Astrocyte (in vitro differentiated cells and primary cell): Measurements from ENCODE around the gene FGF22. TPM values are rescaled to one million over a fixed set of nuclear protein-coding genes. Genes with fewer than 3 reads are reported as not detected.

ENCODE experiments used
- DNase-seq: peaks from one replicate; pipeline ENCODE4 v3.0.0-alpha.2; 2010; ENCODE audit warnings: low read depth
- FAIRE-seq: peaks from 2 replicates; lab custom pipeline; 2011; peaks lifted over from hg19 to GRCh38; lab: Jason Lieb, UNC
- H2AFZ ChIP-seq: 2 replicates; pipeline ENCODE4 v1.6.0; 2012; ENCODE audit warnings: low read depth, low read length, inconsistent platforms
- H3K27ac ChIP-seq: 2 replicates; pipeline ENCODE4 v1.5.1; 2011; ENCODE audit warnings: low read depth, low read length, inconsistent platforms
- H3K27me3 ChIP-seq: 2 replicates; pipeline ENCODE4 v1.6.0; 2011; ENCODE audit warnings: low read length, inconsistent platforms; ENCODE audit not compliant: insufficient read depth
- H3K36me3 ChIP-seq: 2 replicates; pipeline ENCODE4 v1.5.1; 2011; ENCODE audit warnings: low read length, inconsistent platforms; ENCODE audit not compliant: insufficient read depth
- H3K4me1 ChIP-seq: 2 replicates; pipeline ENCODE4 v1.5.1; 2011; ENCODE audit warnings: low read length, inconsistent platforms; ENCODE audit not compliant: insufficient read depth
- H3K4me2 ChIP-seq: 2 replicates; pipeline ENCODE4 v1.6.0; 2012; ENCODE audit warnings: low read length, inconsistent platforms
- H3K4me3 ChIP-seq: 2 replicates; pipeline ENCODE4 v1.5.1; 2011; ENCODE audit warnings: low read depth, mild to moderate bottlenecking, low read length, inconsistent platforms; ENCODE audit not compliant: insufficient read depth
- H3K79me2 ChIP-seq: 2 replicates; pipeline ENCODE4 v1.6.0; 2012; ENCODE audit warnings: mild to moderate bottlenecking, low read length, inconsistent platforms; ENCODE audit not compliant: insufficient read depth
- H3K9ac ChIP-seq: 2 replicates; pipeline ENCODE4 v1.6.0; 2012; ENCODE audit warnings: mild to moderate bottlenecking, low read length, inconsistent platforms
- H3K9me3 ChIP-seq: 2 replicates; pipeline ENCODE4 v1.5.1; 2012; ENCODE audit warnings: low read depth, mild to moderate bottlenecking, low read length, inconsistent platforms; ENCODE audit not compliant: insufficient read depth
- H4K20me1 ChIP-seq: 2 replicates; pipeline ENCODE4 v1.6.0; 2012; ENCODE audit warnings: low read length, inconsistent platforms; ENCODE audit not compliant: insufficient read depth
- H3K27ac Mint-ChIP-seq: one replicate; pipeline ENCODE4 v1.8.0; 2021; ENCODE audit warnings: mild to moderate bottlenecking, mixed read lengths; ENCODE audit not compliant: unreplicated experiment
- H3K27me3 Mint-ChIP-seq: one replicate; pipeline ENCODE4 v1.8.0; 2021; ENCODE audit warnings: low read depth, mixed read lengths; ENCODE audit not compliant: unreplicated experiment
- H3K36me3 Mint-ChIP-seq: one replicate; pipeline ENCODE4 v1.8.0; 2021; ENCODE audit warnings: low read depth, mixed read lengths; ENCODE audit not compliant: unreplicated experiment
- H3K4me1 Mint-ChIP-seq: one replicate; pipeline ENCODE4 v1.8.0; 2021; ENCODE audit warnings: low read depth, mixed read lengths; ENCODE audit not compliant: unreplicated experiment
- H3K4me3 Mint-ChIP-seq: one replicate; pipeline ENCODE4 v1.8.0; 2021; ENCODE audit warnings: mild to moderate bottlenecking, moderate library complexity, mixed read lengths; ENCODE audit not compliant: unreplicated experiment
- H3K9me3 Mint-ChIP-seq: one replicate; pipeline ENCODE4 v1.8.0; 2021; ENCODE audit warnings: mild to moderate bottlenecking, mixed read lengths; ENCODE audit not compliant: unreplicated experiment
- EZH2 ChIP-seq: IDR thresholded peaks from 2 replicates; pipeline ENCODE4 v1.6.1; 2012; ENCODE audit warnings: mild to moderate bottlenecking, low read length, inconsistent platforms; ENCODE audit not compliant: insufficient read depth
- total RNA-seq: library from RNA; stranded (reverse); gene quantifications from 2 replicates; pipeline ENCODE4 v1.2.1, GENCODE V29; 2021
- TF ChIP-seq, protein P1 (sequence below): IDR thresholded peaks from 2 replicates; pipeline ENCODE4 v1.5.1; 2011; ENCODE audit warnings: low read depth, mild to moderate bottlenecking, inconsistent platforms, low read length, moderate library complexity; ENCODE audit not compliant: insufficient read depth

FGF22 gene
- total RNA-seq, 1 donor from 2014 or later, result 0.25 TPM

- Histone ChIP-seq H3K4me2 (no peak overlapping the region), H3K4me3 (no peak overlapping the region), H3K27ac (no peak overlapping the region), H3K9ac (no peak overlapping the region), H3K9me3 (no peaks in the 10 kb centered on the region), H3K79me2 (no peaks in the 10 kb centered on the region), H4K20me1 (peaks cover 52% of the 10 kb centered on the region), H3K36me3 (no peaks in the 10 kb centered on the region), H2AFZ (no peak overlapping the region), H3K27me3 (peaks cover 3% of the 10 kb centered on the region), H3K4me1 (no peaks in the 10 kb centered on the region)
- Mint-ChIP-seq H3K27me3 (peaks cover 26% of the 10 kb centered on the region), H3K4me1 (no peaks in the 10 kb centered on the region), H3K36me3 (peaks cover 6% of the 10 kb centered on the region), H3K4me3 (no peak overlapping the region), H3K9me3 (peaks cover 8% of the 10 kb centered on the region), H3K27ac (no peak overlapping the region)
- FAIRE-seq, result no peak
- DNase-seq, result no peak
- TF ChIP-seq EZH2, result no peak
- TF ChIP-seq, protein P1, sequence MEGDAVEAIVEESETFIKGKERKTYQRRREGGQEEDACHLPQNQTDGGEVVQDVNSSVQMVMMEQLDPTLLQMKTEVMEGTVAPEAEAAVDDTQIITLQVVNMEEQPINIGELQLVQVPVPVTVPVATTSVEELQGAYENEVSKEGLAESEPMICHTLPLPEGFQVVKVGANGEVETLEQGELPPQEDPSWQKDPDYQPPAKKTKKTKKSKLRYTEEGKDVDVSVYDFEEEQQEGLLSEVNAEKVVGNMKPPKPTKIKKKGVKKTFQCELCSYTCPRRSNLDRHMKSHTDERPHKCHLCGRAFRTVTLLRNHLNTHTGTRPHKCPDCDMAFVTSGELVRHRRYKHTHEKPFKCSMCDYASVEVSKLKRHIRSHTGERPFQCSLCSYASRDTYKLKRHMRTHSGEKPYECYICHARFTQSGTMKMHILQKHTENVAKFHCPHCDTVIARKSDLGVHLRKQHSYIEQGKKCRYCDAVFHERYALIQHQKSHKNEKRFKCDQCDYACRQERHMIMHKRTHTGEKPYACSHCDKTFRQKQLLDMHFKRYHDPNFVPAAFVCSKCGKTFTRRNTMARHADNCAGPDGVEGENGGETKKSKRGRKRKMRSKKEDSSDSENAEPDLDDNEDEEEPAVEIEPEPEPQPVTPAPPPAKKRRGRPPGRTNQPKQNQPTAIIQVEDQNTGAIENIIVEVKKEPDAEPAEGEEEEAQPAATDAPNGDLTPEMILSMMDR, result no peak
Observed at GRCh38 chr19:597406-598315, 42.0 kb upstream of the FGF22 start.

- DNase-seq (no peak), FAIRE-seq (no peak)
- H3K4me3 Mint-ChIP-seq, result no peak overlapping the region
- no peaks in the 10 kb centered on the region for H3K4me1 Mint-ChIP-seq
- peaks cover 20% of the 10 kb centered on the region for H4K20me1 ChIP-seq
- no peak for TF ChIP-seq EZH2
- TF ChIP-seq, protein P1, result no peak
- H3K27me3 ChIP-seq, result peaks cover 3% of the 10 kb centered on the region
- peaks cover 5% of the 10 kb centered on the region for H3K27me3 Mint-ChIP-seq
- no peak overlapping the region for H3K9ac ChIP-seq
- H3K27ac Mint-ChIP-seq, result no peak overlapping the region
- peaks cover 6% of the 10 kb centered on the region for H3K36me3 Mint-ChIP-seq
- no peak overlapping the region for H3K4me3 ChIP-seq
- no peak overlapping the region for H2AFZ ChIP-seq
- peaks cover 8% of the 10 kb centered on the region for H3K9me3 Mint-ChIP-seq
- H3K79me2 ChIP-seq, result no peaks in the 10 kb centered on the region
- H3K27ac ChIP-seq, result no peak overlapping the region
- no peaks in the 10 kb centered on the region for H3K9me3 ChIP-seq
- H3K4me1 ChIP-seq, result no peaks in the 10 kb centered on the region
- no peak overlapping the region for H3K4me2 ChIP-seq
- no peaks in the 10 kb centered on the region for H3K36me3 ChIP-seq
Observed at GRCh38 chr19:601310-601709, 38.4 kb upstream of the FGF22 start.

DNA sequence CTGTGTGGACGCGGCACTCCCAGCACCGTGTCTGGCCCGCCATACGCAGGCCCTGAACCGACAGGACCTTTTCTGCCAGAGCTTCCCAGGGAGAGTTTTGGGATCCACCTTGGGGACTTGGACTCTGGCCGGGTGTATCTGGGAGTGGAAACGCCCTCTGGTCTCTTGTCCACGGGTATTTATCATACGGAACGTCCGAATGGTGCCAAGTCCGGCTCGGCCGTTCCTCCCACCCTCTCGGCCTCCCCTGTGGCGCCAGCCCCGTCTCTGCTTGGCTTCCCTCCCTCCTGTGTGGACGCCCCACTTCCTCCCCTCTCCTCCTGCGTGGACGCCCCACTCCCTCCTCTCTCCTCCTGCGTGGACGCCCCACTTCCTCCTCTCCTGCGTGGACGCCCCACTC, 37.9 kb upstream of the FGF22 start:
- Mint-ChIP-seq H3K27ac (no peak overlapping the region), H3K4me1 (no peaks in the 10 kb centered on the region), H3K4me3 (no peak overlapping the region), H3K27me3 (peaks cover 4% of the 10 kb centered on the region), H3K9me3 (peaks cover 8% of the 10 kb centered on the region), H3K36me3 (peaks cover 6% of the 10 kb centered on the region)
- H3K79me2 ChIP-seq, result no peaks in the 10 kb centered on the region
- no peak overlapping the region for H2AFZ ChIP-seq
- no peak overlapping the region for H3K4me3 ChIP-seq
- H3K27me3 ChIP-seq, result peaks cover 3% of the 10 kb centered on the region
- no peak overlapping the region for H3K27ac ChIP-seq
- no peaks in the 10 kb centered on the region for H3K9me3 ChIP-seq
- no peak overlapping the region for H3K4me2 ChIP-seq
- H3K36me3 ChIP-seq, result no peaks in the 10 kb centered on the region
- H3K9ac ChIP-seq, result no peak overlapping the region
- peaks cover 15% of the 10 kb centered on the region for H4K20me1 ChIP-seq
- no peak for TF ChIP-seq EZH2
- TF ChIP-seq, protein P1, result no peak
- no peaks in the 10 kb centered on the region for H3K4me1 ChIP-seq
- no peak for DNase-seq
- FAIRE-seq, result no peak
